Activated CD8-positive, alpha-beta memory T cell treated with anti-CD3 and anti-CD28 coated beads, Interleukin-2, amount 50 U/mL, for 1 hour (primary cell): ENCODE results near the gene KLK2.

Experiments used
- DNase-seq: peaks from one replicate; pipeline ENCODE4 v3.0.0-alpha.2; 2020; ENCODE audit errors: extremely low read depth

KLK2 gene

GRCh38 chr19:50924586-50924985 lies 51.3 kb downstream of the KLK2 start:
- DNase-seq: no peak

DNA sequence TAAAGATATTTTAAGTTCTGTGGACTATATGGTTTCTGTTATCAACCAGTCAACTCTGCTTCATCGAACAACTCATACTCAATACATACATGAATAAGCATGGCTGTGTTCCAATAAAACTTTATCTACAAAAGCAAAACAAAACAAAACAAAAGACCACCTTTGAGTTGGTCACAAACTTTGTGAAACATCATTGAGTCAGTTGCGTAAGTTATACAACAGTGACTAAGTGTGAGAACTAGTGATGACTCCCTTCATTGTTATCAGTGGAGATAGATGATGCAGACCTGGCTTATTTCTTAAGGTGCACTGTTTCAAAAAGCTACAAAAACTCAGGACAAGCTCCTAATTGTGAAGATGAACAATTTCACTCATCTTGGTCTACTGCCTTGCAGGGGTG lies 52.5 kb downstream of the KLK2 start:
- no peak for DNase-seq

- DNase-seq: no peak
These were observed 52.9 kb downstream of the KLK2 start for GRCh38 chr19:50926144-50926543.

DNA sequence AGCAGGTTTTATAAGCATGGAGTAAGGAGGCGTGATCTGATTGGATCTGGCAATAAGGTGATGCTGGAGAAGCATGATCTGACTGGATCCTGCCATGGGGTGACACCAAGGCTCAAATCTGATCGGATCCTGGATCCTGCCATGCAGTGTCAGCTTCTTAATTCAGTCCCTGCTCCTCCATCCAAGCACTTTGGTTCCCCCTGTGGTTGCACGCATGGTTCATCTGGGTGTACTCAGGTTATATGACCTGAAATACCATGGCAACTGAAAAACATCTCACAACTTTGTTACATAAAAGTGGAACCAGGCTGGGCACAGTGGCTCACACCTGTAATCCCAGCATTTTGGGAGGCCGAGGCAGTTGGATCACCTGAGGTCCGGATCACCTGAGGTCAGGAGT lies 55.6 kb downstream of the KLK2 start:
- no peak for DNase-seq
